ENCODE data around the gene TBK1.

The TBK1 gene

DNA sequence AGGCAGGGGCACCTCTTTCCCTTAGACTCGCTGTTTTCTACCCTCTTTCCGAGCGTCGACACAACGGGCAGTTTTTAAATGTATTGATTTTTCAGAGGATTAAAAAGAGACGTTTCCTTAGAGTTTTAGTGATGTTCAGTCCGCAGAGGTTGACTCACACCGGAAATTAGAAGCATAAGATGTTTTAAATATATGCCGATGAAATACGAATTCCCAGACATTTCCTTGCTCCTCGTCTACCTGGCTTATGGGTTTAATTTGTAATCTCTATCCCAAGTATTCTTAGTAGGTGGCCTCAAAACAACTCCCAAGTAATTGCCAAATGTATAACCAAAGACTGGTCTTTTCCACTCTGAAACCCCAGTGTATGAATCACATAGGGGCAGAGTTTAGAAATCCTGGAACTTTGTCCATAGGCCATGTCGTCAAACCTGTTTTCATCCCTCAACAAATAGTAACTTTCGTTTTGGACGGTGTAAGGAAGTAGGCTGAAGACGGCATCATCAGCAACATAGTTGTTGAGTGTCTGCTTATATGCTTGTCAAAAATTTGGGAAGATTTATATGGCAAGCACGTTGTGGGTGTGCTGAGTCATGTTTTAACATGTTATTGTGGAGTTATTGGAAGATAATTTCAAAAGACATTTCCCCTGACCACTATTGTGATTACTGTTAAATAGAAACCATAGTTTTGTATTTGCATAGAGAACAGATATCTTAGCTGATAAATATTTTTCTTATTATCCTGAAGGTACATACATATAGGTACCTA, 824 bp downstream of the TBK1 start:
- DNase-seq (ENCODE audit: low spot score): no peak

GRCh38 chr12:64455506-64455905, 3.6 kb downstream of the TBK1 start:
- no peak for DNase-seq (ENCODE audit: low spot score)

DNA sequence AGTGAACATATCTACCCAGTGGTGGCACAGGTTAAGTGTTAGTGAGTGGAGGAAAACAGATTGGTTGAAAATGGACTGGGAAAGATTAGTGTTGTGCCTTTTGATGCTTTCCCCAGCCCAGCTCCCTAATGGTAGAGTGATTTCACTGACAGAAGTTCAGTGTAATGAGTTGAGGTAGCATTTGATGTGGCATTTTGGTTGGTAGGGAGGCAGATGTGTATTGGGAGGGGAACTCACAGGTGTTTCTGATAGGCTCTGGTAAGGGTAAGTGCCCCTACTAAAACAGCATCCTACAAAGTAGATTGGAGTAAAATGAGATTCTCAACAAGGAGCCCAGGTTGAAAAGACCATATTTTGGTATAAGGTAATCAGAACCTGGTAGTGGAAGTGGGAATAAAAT, 4.2 kb downstream of the TBK1 start:
- no peak for DNase-seq (ENCODE audit: low spot score)

DNA sequence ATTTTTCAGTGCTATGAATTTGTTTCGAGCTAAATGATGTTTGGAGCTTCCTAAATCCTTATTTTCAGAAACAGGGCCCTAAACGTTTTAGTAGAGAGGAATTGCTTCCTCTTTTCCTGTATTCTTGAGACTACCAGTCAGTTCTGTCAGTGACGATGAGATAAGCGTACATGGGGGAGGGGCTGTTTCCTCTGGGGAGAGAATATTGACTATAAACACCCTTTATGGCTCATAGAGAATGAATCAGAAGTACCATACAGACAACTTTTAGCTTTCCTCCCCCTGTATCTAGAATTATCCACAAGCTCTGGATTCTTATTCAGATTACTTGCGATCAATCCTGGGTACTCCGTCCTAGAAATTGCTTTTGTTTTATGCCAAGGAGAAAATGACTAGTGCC, 5.1 kb downstream of the TBK1 start:
- no peak for DNase-seq (ENCODE audit: low spot score)

DNA sequence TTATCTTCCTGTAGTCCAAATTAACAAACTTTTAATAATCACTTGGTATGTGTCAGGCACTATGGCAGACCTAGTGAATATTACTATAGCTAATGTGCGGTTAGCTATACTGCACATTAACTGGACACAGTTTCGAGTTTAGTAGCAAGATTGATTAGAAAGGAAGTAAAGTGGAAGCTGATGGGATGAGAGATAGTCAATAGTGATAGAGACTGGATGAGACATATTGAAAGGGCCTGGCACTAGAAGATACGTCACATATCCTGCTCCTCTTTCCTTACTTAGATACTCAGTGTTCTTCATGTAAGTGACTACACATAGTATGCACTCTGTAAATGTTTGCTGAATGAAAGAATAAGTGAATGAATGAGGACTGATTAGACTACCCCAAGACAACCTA, 5.5 kb downstream of the TBK1 start:
- DNase-seq (ENCODE audit: low spot score): no peak

DNA sequence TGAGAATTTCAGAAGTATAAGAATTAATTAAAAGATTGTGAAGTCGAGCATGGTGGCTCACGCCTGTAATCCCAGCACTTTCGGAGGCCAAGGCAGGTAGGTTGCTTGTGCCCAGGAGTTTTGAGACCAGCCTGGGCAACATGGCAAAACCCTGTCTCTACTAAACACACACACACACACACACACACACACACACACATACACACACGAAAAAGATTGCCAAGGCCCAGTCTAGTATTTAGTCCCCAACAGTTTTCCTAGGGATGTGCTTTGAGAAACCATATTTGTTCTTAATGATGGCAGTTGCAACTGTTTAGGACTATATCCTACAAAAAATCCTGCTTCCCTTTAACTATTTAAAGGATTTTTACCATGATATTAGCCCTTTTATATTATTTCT, 6.0 kb downstream of the TBK1 start:
- no peak for DNase-seq (ENCODE audit: low spot score)

DNA sequence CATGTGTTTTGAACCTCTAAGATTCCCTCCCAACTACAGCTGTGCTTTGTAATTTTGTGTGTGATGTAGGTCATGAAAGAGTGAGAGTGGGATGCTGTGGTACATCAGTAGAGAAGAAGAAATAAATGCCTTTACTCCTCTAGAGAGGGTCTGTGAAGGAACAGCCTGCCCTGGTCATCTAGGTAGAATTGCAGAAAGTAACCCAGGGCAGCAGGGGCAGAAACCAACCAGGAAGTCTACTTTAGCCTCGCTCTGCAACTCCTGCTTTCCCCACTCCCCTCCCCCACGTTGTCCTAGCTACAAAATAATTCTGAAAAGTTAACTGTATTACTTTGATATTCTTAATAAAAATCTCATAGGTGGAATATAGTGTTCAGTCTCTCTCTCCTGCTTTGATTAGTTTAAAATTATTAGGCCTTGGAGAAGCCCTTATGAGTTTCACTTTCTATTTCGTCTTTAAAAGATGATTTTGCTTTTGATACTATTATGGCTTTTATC, 7.5 kb downstream of the TBK1 start:
- no peak for DNase-seq (ENCODE audit: low spot score)

GRCh38 chr12:64461634-64462414, 9.9 kb downstream of the TBK1 start:
- DNase-seq (ENCODE audit: low spot score): peak; percentile 65

GRCh38 chr12:64466178-64466577, 14.3 kb downstream of the TBK1 start:
- no peak for DNase-seq (ENCODE audit: low spot score)

DNA sequence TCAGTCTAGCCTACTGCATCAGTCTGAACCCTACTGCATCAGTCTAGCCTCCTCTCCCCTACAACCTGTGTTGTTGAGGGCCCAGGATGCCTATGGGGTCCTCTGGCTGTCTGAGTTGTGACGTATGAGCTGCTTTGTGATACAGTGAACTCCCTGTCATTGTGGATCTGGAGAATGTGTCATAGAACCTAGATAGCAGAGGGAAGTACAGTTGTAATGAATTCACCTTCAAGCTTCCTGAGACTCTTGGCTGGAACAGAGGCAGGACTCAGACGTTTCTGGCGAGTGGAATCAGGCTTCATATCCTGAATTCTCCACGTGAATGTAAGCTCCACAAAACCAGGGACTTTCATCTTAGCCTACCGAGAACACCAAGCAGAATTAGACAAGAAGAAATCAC, 17.0 kb downstream of the TBK1 start:
- no peak for DNase-seq (ENCODE audit: low spot score)

DNA sequence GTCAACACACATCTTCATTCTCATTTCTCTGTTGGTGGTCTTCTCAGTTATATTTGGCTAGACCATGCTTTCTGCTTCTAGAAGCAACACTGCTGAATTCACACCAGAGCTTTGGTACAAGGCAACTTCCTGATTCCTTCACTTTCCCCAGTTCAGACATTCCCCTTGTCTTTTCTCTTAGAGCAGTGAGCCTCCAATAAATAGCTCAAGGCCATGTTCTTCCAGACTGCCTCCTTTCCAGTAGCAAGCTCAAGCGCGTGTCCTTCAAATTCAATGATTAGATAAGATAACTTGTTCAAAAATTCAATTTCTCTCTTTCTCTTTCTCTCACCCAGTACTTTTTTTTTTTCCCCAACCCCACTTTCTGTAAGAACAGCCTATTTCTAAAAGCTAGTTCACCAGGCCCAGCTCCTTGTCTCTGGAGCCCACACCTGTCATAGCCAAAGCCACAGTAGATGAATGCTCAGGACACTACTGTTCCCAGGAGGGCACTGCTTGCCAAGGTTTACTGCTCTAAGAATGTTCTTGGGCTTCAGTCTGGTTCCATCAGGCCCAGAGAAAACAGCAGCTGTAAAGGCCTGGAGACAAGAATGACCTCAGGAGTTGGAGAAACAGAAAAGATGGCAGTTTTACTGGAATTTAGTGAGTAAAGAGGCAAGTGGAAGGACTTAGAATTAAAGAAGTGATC, 17.7 kb downstream of the TBK1 start:
- DNase-seq (ENCODE audit: low spot score): no peak

DNA sequence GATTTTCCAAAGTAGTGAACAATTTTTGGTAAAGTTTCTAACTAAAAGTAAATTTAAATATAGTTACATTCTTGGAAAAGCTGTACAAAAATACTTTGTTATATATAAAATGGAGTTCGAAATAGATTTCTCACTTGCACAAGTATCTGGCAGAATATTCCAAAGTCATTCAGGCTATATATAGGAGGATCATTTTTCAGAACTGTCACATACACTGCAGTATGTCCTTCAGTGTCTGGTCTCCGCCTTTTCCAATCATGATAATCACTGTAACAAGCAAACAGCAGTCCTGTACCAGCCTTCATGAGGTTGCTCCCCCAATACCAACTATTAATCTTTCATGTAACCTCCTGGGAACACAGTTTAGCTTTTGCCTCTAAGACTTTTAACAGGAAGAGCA, 18.6 kb downstream of the TBK1 start:
- no peak for DNase-seq (ENCODE audit: low spot score)

GRCh38 chr12:64473176-64473575, 21.3 kb downstream of the TBK1 start:
- DNase-seq (ENCODE audit: low spot score): no peak

- DNase-seq (ENCODE audit: low spot score): no peak
Observed at GRCh38 chr12:64475518-64475917, 23.6 kb downstream of the TBK1 start.

GRCh38 chr12:64476844-64477243, 24.9 kb downstream of the TBK1 start:
- no peak for DNase-seq (ENCODE audit: low spot score)

DNA sequence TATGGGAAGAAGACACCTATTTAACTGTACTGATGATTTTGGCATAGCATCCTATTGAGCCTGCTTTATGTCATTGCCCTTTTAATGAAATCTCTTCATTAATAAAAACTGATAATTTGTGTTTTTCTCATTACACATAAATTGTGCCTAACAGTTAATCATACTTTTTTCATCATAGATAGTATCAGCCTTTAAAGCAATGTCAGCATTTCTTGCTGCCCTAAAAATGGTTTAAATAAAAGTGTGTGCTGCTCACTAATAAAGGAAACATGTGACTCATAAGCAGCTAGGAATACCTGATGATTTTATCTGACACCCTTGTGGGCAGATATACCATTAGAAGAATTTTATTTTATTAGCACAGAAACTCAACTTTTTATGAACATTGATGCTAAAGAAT, 26.7 kb downstream of the TBK1 start:
- peak; percentile 18 for DNase-seq (ENCODE audit: low spot score)

- no peak for DNase-seq (ENCODE audit: low spot score)
Observed at GRCh38 chr12:64480148-64480547, 28.2 kb downstream of the TBK1 start.

DNA sequence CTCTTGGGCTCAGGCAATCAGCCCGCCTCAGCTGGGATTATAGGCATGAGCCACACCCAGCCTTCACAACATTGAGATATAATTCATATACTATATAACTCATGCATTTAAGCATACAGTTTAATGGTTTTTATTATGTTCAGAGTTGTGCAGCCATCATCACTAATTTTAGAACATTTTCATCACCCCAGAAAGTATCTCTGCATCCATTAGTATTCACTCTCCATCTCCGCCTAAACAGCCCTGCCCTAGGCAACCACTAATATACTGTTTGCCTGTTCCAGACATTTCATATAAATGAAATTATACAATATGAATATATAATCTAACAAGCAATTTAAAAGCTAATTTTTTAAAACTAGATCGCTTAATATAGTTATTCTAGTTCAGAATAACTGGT, 34.7 kb downstream of the TBK1 start:
- no peak for DNase-seq (ENCODE audit: low spot score)

DNA sequence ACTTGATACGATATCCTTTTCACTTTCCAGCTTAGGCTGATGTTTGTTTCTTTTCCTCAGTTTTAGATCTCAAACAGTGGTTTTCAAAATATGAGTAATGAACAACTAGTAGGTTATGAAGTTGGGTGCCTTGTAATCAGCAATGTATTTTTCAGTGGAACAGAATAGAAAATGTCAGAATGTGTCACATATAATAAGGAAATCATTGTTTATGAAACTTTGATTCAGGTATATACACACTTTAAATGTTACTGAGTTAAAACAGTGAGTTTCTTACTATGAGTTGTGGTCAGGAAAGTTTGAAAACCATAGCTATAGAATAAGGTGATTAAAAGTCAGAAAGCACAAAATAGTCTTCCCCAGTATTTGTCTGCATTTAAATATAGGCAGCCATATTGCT, 39.8 kb downstream of the TBK1 start:
- no peak for DNase-seq (ENCODE audit: low spot score)

DNA sequence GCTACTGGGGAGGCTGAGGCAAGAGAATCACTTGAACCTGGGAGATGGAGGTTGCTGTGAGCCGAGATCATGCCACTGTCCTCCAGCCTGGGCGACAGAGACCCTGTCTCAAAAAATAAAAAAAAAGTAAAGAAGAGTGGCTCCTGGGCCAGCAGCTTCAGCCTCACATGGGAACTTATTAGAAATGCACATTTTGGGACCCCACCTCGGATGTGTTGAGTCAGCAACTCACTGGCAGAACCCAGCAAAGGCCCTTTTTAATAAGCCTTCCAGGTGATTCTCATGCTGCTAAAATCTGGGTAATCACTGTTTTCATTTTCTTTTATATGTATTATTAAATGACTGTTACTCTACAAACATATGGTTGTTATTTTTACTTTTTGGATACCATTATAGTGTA, 41.6 kb downstream of the TBK1 start:
- DNase-seq (ENCODE audit: low spot score): no peak

- no peak for DNase-seq (ENCODE audit: low spot score)
Observed at GRCh38 chr12:64494998-64495729, 43.2 kb downstream of the TBK1 start.

GRCh38 chr12:64496839-64497400, 45.0 kb downstream of the TBK1 start:
- no peak for DNase-seq (ENCODE audit: low spot score)

Measured in putamen (tissue), 1 donor.